ENCODE measurements around the gene SBF2.

DNA sequence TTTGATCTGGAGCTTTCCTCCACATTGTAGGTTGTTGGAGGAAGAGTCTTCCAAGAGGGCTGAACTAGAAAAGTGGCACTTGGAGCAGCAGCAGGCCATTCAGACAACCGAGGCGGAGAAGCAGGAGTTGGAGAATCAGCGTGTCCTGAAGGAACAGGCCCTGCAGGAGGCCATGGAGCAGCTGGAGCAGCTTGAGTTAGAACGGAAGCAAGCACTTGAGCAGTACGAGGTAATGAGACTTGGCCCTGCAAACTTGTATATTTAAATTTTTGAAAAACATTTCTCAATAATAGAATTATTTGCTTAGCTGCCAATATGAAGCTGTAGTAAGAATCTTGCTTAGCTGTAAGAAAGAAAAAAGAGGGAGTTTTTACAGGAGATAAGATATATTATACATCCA, 546.2 kb downstream of the SBF2 start:
- TF ChIP-seq SUZ12 (IDR thresholded peaks at IDR 0.05) (no peak), SP1 (IDR thresholded peaks at IDR 0.05) (no peak), FOXK2 (IDR thresholded peaks at IDR 0.05) (no peak), FOXA1 (IDR thresholded peaks at IDR 0.05) (no peak), PKNOX1 (IDR thresholded peaks at IDR 0.05) (no peak), ELF4 (IDR thresholded peaks at IDR 0.05) (no peak), FOXM1 (IDR thresholded peaks at IDR 0.05; ENCODE audit: borderline replicate concordance) (no peak), BHLHE40 (IDR thresholded peaks at IDR 0.05; ENCODE audit: borderline replicate concordance) (no peak)

Measured in HEK293T (cell line).